Uterus (tissue), 2 donors: ENCODE results near the gene EYS.

ENCODE experiments used
- CTCF ChIP-seq, 4 experiments: fragments of 200-600 bp in 2 of 4; fragments of 450-650 bp in 2 of 4; sonication (generic) in 2 of 4; IDR thresholded peaks; one replicate each; pipeline ENCODE4 v1.5.1; 2016 to 2019; ENCODE audit warnings: antibody characterized with exemption in 4 of 4, mild to moderate bottlenecking in 2 of 4, moderate library complexity in 1 of 4
- POLR2A ChIP-seq, 2 donors: fragments of 450-650 bp; IDR thresholded peaks; one replicate each; pipeline ENCODE4 v1.6.1; 2016; ENCODE audit warnings: antibody characterized with exemption in 2 of 2, mild to moderate bottlenecking in 1 of 2, moderate library complexity in 1 of 2

DNA sequence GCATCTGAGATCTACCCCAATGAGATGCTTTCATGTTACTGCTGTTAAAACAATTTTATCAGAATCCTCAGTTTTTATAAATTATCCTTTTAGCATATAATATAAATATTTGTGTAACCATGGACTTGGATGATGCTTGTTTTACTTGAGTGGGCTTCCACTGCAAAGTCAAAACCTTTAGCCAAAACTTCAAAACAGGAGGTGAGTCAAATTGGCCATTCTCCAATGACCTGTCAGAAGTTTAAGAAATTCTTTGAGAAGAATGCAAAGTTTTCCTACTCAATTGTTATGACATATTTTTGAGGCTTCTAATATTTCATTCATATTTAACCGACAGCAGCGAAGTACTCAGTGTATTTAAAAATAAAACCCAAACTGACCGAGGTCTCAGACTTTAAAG is 507.9 kb downstream of the EYS start:
- no peak for TF ChIP-seq POLR2A (IDR thresholded peaks at IDR 0.05)
- no peak for TF ChIP-seq CTCF (IDR thresholded peaks at IDR 0.05)
